ENCODE measurements around the gene ANO9. TPM values are rescaled to one million over a fixed set of nuclear protein-coding genes. Genes with fewer than 3 reads are reported as not detected.

Gene ANO9
- total RNA-seq, 3 donors from 2014 or later, result 0.32 to 14.2 (median 9.8) TPM

- H3K27ac ChIP-seq, result no peak overlapping the region
- H3K36me3 ChIP-seq, result no peaks in the 10 kb centered on the region
- H3K4me1 ChIP-seq, result no peaks in the 10 kb centered on the region
- no peak for DNase-seq (ENCODE audit: low spot score in 2 of 2)
- TF ChIP-seq, protein P1, sequence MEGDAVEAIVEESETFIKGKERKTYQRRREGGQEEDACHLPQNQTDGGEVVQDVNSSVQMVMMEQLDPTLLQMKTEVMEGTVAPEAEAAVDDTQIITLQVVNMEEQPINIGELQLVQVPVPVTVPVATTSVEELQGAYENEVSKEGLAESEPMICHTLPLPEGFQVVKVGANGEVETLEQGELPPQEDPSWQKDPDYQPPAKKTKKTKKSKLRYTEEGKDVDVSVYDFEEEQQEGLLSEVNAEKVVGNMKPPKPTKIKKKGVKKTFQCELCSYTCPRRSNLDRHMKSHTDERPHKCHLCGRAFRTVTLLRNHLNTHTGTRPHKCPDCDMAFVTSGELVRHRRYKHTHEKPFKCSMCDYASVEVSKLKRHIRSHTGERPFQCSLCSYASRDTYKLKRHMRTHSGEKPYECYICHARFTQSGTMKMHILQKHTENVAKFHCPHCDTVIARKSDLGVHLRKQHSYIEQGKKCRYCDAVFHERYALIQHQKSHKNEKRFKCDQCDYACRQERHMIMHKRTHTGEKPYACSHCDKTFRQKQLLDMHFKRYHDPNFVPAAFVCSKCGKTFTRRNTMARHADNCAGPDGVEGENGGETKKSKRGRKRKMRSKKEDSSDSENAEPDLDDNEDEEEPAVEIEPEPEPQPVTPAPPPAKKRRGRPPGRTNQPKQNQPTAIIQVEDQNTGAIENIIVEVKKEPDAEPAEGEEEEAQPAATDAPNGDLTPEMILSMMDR (IDR thresholded peaks at IDR 0.05), result no peak
- TF ChIP-seq POLR2AphosphoS5 (IDR thresholded peaks at IDR 0.05) (no peak), POLR2A (IDR thresholded peaks at IDR 0.05) (no peak)
- H3K27me3 ChIP-seq, result no peaks in the 10 kb centered on the region
- H3K4me3 ChIP-seq, result no peak overlapping the region
- H3K9me3 ChIP-seq, result no peaks in the 10 kb centered on the region
- intact Hi-C loops (cut with DNase I; ENCODE audit: low total_unique reads), result no loop called here
Observed at GRCh38 chr11:377174-377865, 64.5 kb downstream of the ANO9 start.

- Histone ChIP-seq H3K27ac (no peak overlapping the region), H3K4me1 (no peaks in the 10 kb centered on the region), H3K9me3 (no peaks in the 10 kb centered on the region), H3K4me3 (no peak overlapping the region), H3K36me3 (no peaks in the 10 kb centered on the region), H3K27me3 (no peaks in the 10 kb centered on the region)
- TF ChIP-seq POLR2AphosphoS5 (IDR thresholded peaks at IDR 0.05) (no peak), POLR2A (IDR thresholded peaks at IDR 0.05) (no peak)
- TF ChIP-seq, protein P1 (IDR thresholded peaks at IDR 0.05), result no peak
- DNase-seq (ENCODE audit: low spot score in 2 of 2), result no peak
- intact Hi-C loops (cut with DNase I; ENCODE audit: low total_unique reads), result no loop called here
Observed at GRCh38 chr11:376531-377173, 65.2 kb downstream of the ANO9 start.

DNA sequence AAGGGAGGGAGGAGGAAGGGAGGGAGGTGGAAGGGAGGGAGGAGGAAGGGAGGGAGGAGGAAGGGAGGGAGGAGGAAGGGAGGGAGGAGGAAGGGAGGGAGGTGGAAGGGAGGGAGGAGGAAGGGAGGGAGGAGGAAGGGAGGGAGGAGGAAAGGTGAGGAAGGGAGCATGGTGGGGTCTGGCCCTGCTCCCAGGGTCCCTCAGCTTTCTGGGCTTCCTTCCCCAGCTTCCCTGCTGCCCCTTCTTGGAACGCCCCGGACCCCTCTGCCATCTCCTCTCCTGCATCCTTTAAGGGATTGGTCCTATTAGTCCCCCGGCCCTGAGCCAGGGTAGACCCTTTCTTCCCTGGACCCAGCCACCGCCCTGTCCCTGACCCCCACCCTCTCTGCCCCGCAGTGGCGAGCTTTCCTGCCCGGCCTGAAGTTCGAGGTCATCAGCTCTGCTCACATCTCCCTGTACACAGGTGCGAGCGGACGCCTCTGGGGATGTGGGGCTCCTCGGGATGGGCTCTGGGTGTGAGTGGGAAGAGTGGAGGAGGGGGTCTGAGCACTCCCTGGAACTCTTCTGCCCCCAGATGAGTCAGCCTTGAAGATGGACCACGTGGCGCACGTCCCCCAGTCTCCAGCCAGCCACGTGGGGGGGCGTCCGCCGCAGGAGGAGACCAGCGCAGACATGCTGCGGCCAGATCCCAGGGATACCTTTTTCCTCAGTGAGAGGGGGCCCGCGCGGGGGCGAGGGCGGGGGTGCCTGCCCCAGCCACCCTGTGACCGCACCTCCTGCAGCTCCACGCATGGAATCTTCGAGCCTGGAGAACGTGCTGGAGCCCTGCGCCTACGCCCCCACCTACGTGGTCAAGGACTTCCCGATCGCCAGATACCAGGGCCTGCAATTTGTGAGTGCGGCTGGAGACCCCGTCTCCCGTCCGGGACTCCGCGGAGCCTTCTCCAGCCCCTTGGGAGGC is 66.5 kb downstream of the ANO9 start:
- Histone ChIP-seq H3K27me3 (no peaks in the 10 kb centered on the region), H3K4me3 (no peak overlapping the region), H3K4me1 (no peaks in the 10 kb centered on the region), H3K27ac (no peak overlapping the region), H3K36me3 (no peaks in the 10 kb centered on the region), H3K9me3 (no peaks in the 10 kb centered on the region)
- no peak for TF ChIP-seq POLR2A (IDR thresholded peaks at IDR 0.05)
- TF ChIP-seq, protein P1 (IDR thresholded peaks at IDR 0.05), result no peak
- no peak for TF ChIP-seq POLR2AphosphoS5 (IDR thresholded peaks at IDR 0.05)
- no peak for DNase-seq (ENCODE audit: low spot score in 2 of 2)
- intact Hi-C loops (cut with DNase I; ENCODE audit: low total_unique reads), result no loop called here

- no peaks in the 10 kb centered on the region for H3K36me3 ChIP-seq
- no peak for DNase-seq (ENCODE audit: low spot score in 2 of 2)
- no peaks in the 10 kb centered on the region for H3K27me3 ChIP-seq
- no peaks in the 10 kb centered on the region for H3K9me3 ChIP-seq
- no peak overlapping the region for H3K27ac ChIP-seq
- H3K4me1 ChIP-seq, result no peaks in the 10 kb centered on the region
- no peak for TF ChIP-seq POLR2A (IDR thresholded peaks at IDR 0.05)
- no peak for TF ChIP-seq POLR2AphosphoS5 (IDR thresholded peaks at IDR 0.05)
- TF ChIP-seq, protein P1 (IDR thresholded peaks at IDR 0.05), result no peak
- intact Hi-C loops (cut with DNase I; ENCODE audit: low total_unique reads), result no loop called here
- H3K4me3 ChIP-seq, result no peak overlapping the region
Observed at GRCh38 chr11:373716-374551, 67.9 kb downstream of the ANO9 start.

Data from breast epithelium (tissue), 4 donors.